Measurements from ENCODE around the gene CIART. TPM values are rescaled to one million over a fixed set of nuclear protein-coding genes. Genes with fewer than 3 reads are reported as not detected.

CIART gene
- total RNA-seq, 4 donors from 2014 or later: 0.60 to 4.5 (median 1.5) TPM

- no peak for DNase-seq
- TF ChIP-seq CTCF (IDR thresholded peaks at IDR 0.05): no peak
- WGBS, 2 donors (ENCODE audit: low coverage in 1 of 2): 89 to 92% methylated on average over 6 to 7 of the region's 7 CpGs
- Histone ChIP-seq H3K27me3 (no peaks in the 10 kb centered on the region), H3K4me3 (no peak overlapping the region), H3K36me3 (peaks cover 0 to 86% (median 44%) of the 10 kb centered on the region in 4 donors), H3K4me1 (no peaks in the 10 kb centered on the region), H3K9me3 (no peaks in the 10 kb centered on the region), H3K27ac (no peak overlapping the region)
- in situ Hi-C loops (cut with MboI; ENCODE audit: low pct_ligation_motif_present in 1 of 4, low pct_unique_long_range_greater_than_20kb in 1 of 4, low sequenced_read_pairs in 3 of 4): no loop called here
- intact Hi-C loops (cut with DNase I; ENCODE audit: low total_unique reads): no loop called here
Observed at GRCh38 chr1:150332651-150333290, 50.4 kb downstream of the CIART start.

Small RNA genes within 50 kb of the gene (small RNA-seq; reads per million reads assigned to genes)
- gene RNU2-17P: 0 to 0.24 (median 0.16) reads per million in 4 donors

Other genes with a start within 250 kb of the CIART start
- 10 to 100 TPM; 16.1 to 47.5 (median 34.7) TPM for gene VPS45, start 214.8 kb upstream of the CIART start, total RNA-seq
- 10 to 100 TPM; 35.9 to 76.3 (median 49.7) TPM for gene PLEKHO1, start 132.6 kb upstream of the CIART start, total RNA-seq
- gene ANP32E, start 46.4 kb upstream of the CIART start, total RNA-seq: 10 to 100 TPM in 2 of 4 donors, 1 to 10 TPM in 2; 6.6 to 20.8 (median 10.8) TPM
- 1 to 10 TPM in 1 of 4 donors, under 1 TPM in 2, not detected in 1; 0.27 to 1.1 (median 0.48) TPM for gene CA14, start 24.8 kb upstream of the CIART start, total RNA-seq
- gene APH1A, start 13.5 kb upstream of the CIART start, total RNA-seq: 100 to 1,000 TPM in 3 of 4 donors, 10 to 100 TPM in 1; 86.8 to 162 (median 113) TPM
- gene C1orf54, start 9.8 kb upstream of the CIART start, total RNA-seq: 10 to 100 TPM in 1 of 4 donors, 1 to 10 TPM in 2, not detected in 1; 4.4 to 11.1 (median 4.8) TPM
- gene MRPS21, start 11.3 kb downstream of the CIART start, total RNA-seq: 10 to 100 TPM in 3 of 4 donors, 1 to 10 TPM in 1; 8.6 to 31.6 (median 25.7) TPM
- gene PRPF3, start 39.0 kb downstream of the CIART start, total RNA-seq: 100 to 1,000 TPM in 1 of 4 donors, 10 to 100 TPM in 3; 55.3 to 126 (median 65.2) TPM
- gene RPRD2, start 81.6 kb downstream of the CIART start, total RNA-seq: 10 to 100 TPM; 18.7 to 36.4 (median 26.1) TPM
- 10 to 100 TPM in 2 of 4 donors, 1 to 10 TPM in 2; 2.8 to 22.7 (median 9.0) TPM for gene TARS2, start 204.9 kb downstream of the CIART start, total RNA-seq
- 1 to 10 TPM; 1.5 to 5.4 (median 3.3) TPM for gene ECM1, start 225.6 kb downstream of the CIART start, total RNA-seq
- not detected for gene FALEC, start 233.2 kb downstream of the CIART start, total RNA-seq